ENCODE results near the gene TBC1D16. TPM values are rescaled to one million over a fixed set of nuclear protein-coding genes. Genes with fewer than 3 reads are reported as not detected.

The TBC1D16 gene
- total and polyA plus RNA-seq, 2 donors from 2014 or later = 9.1 to 68.0 TPM

GRCh38 chr17:80033840-80034239, 1.8 kb downstream of the TBC1D16 start:
- Histone ChIP-seq H3K27ac (ENCODE audit: low read depth in 2 of 2, low read length in 2 of 2) (no peak overlapping the region), H3K4me1 (ENCODE audit: control insufficient read depth in 2 of 3, insufficient read depth in 2 of 3, low read depth in 1 of 3, low read length in 3 of 3) (peaks cover 0 to 32% (median 22%) of the 10 kb centered on the region in 3 donors), H3K9ac (ENCODE audit: low read length in 3 of 3) (no peak overlapping the region), H3K4me3 (ENCODE audit: low read length in 3 of 3) (no peak overlapping the region), H3K9me3 (ENCODE audit: control insufficient read depth in 2 of 3, insufficient read depth in 1 of 3, low read length in 3 of 3) (no peaks in the 10 kb centered on the region), H3K36me3 (ENCODE audit: control insufficient read depth in 2 of 3, insufficient read depth in 3 of 3, low read length in 3 of 3) (no peaks in the 10 kb centered on the region), H3K27me3 (ENCODE audit: control insufficient read depth, insufficient read depth, low read length) (no peaks in the 10 kb centered on the region)
- intact Hi-C loops (cut with DNase I) = no loop called here
- DNase-seq (no peak), FAIRE-seq (no peak)
- no peak for TF ChIP-seq CTCF (IDR thresholded peaks at IDR 0.05; ENCODE audit: borderline replicate concordance, extremely low read depth, insufficient read depth)

- Histone ChIP-seq H3K27me3 (ENCODE audit: control insufficient read depth, insufficient read depth, low read length) (no peaks in the 10 kb centered on the region), H3K9ac (ENCODE audit: low read length in 3 of 3) (no peak overlapping the region), H3K4me1 (ENCODE audit: control insufficient read depth in 2 of 3, insufficient read depth in 2 of 3, low read depth in 1 of 3, low read length in 3 of 3) (peaks cover 0 to 39% (median 23%) of the 10 kb centered on the region in 3 donors), H3K9me3 (ENCODE audit: control insufficient read depth in 2 of 3, insufficient read depth in 1 of 3, low read length in 3 of 3) (no peaks in the 10 kb centered on the region), H3K27ac (ENCODE audit: low read depth in 2 of 2, low read length in 2 of 2) (no peak overlapping the region), H3K4me3 (ENCODE audit: low read length in 3 of 3) (no peak overlapping the region), H3K36me3 (ENCODE audit: control insufficient read depth in 2 of 3, insufficient read depth in 3 of 3, low read length in 3 of 3) (no peaks in the 10 kb centered on the region)
- DNase-seq = no peak
- no peak for FAIRE-seq
- TF ChIP-seq CTCF (IDR thresholded peaks at IDR 0.05; ENCODE audit: borderline replicate concordance, extremely low read depth, insufficient read depth) = no peak
- intact Hi-C loops (cut with DNase I) = no loop called here
Measured at GRCh38 chr17:80032614-80033171, 3.0 kb downstream of the TBC1D16 start.

- DNase-seq (no peak), FAIRE-seq (no peak)
Measured at GRCh38 chr17:80031691-80032430, 3.8 kb downstream of the TBC1D16 start.

More at GRCh38 chr17:80031691-80032430, 3.8 kb downstream of the TBC1D16 start:
- no peaks in the 10 kb centered on the region for H3K27me3 ChIP-seq (ENCODE audit: control insufficient read depth, insufficient read depth, low read length)
- intact Hi-C loops (cut with DNase I) = no loop called here
- H3K9me3 ChIP-seq (ENCODE audit: control insufficient read depth in 2 of 3, insufficient read depth in 1 of 3, low read length in 3 of 3) = no peaks in the 10 kb centered on the region
- no peak for TF ChIP-seq CTCF (IDR thresholded peaks at IDR 0.05; ENCODE audit: borderline replicate concordance, extremely low read depth, insufficient read depth)
- H3K9ac ChIP-seq (ENCODE audit: low read length in 3 of 3) = no peak overlapping the region
- no peak overlapping the region for H3K27ac ChIP-seq (ENCODE audit: low read depth in 2 of 2, low read length in 2 of 2)
- no peaks in the 10 kb centered on the region for H3K36me3 ChIP-seq (ENCODE audit: control insufficient read depth in 2 of 3, insufficient read depth in 3 of 3, low read length in 3 of 3)
- peaks cover 0 to 39% (median 23%) of the 10 kb centered on the region in 3 donors for H3K4me1 ChIP-seq (ENCODE audit: control insufficient read depth in 2 of 3, insufficient read depth in 2 of 3, low read depth in 1 of 3, low read length in 3 of 3)
- no peak overlapping the region for H3K4me3 ChIP-seq (ENCODE audit: low read length in 3 of 3)
